ENCODE measurements around the gene SLC2A6. TPM values are rescaled to one million over a fixed set of nuclear protein-coding genes. Genes with fewer than 3 reads are reported as not detected.

Gene SLC2A6
- total RNA-seq, 2 experiments from 2014 or later = 6.3 to 7.1 TPM

DNA sequence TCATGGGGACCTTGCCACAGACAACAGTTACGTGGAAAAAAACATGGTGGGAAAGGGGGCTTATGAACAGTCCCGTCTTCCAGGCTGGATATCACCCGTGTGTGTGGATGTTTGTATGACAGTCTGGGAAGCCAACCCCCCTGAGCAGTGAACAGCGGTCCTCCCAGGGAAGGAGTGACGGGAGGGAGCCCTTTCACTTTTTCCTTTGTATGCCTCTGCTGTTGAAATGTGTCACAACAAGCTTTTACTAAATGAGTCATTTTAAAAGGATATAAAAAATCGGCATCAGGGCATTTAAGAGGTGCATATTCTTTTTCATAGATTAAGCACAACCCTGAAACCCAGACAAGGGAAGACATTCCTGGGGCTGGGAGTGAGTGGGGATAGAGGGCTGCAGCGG lies 40.8 kb upstream of the SLC2A6 start:
- no peaks in the 10 kb centered on the region for H3K9me3 Mint-ChIP-seq
- POLR2A ChIA-PET = no interaction called here

DNA sequence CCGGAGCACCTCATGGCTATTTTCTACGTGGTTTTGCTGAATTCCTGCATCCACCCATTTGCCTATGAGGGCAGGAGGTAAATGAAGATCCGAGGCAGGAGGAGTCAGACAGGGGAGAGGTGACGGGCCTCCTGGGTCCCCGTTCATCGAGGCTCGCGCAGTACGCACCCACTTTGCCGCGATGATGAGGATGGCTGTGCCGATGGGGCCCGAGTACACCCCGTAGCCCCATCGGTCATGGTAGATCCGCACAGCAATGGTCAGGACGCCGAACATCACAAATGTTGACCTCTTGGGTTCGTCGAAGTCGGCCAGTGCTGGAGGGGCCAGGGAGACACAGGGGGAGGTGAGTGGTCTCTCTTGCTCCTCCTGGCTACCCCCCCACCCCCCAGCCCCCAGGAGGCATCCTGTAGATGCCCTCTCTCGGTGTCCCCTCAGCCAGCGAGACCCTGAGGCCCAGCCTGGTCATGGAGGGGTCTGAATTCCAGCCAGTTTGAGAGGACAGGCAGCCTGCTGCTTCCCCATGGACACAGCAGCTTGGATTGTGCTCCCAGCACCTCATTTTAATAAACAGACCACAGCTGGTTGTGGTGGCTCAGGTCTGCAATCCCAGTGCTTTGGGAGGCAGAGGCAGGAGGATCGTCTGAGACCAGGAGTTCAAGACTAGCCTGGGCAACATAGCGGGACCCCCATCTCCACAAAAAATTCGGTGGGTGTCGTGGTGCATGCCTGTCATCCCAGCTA lies 40.0 kb upstream of the SLC2A6 start:
- POLR2A ChIA-PET = no interaction called here
- ATAC-seq (ENCODE audit: low read depth) (no peak), DNase-seq (no peak)
- no peaks in the 10 kb centered on the region for H3K4me1 Mint-ChIP-seq
- no peaks in the 10 kb centered on the region for H3K9me3 Mint-ChIP-seq
- H3K27ac Mint-ChIP-seq = no peak overlapping the region
- no peaks in the 10 kb centered on the region for H3K36me3 Mint-ChIP-seq
- H3K27me3 Mint-ChIP-seq = no peaks in the 10 kb centered on the region
- no peak overlapping the region for H3K4me3 Mint-ChIP-seq

More for the DNA sequence above, 40.8 kb upstream of the SLC2A6 start:
- ATAC-seq (ENCODE audit: low read depth) = no peak
- no peaks in the 10 kb centered on the region for H3K36me3 Mint-ChIP-seq
- H3K27ac Mint-ChIP-seq = no peak overlapping the region
- no peak for DNase-seq
- no peaks in the 10 kb centered on the region for H3K27me3 Mint-ChIP-seq
- H3K4me3 Mint-ChIP-seq = no peak overlapping the region
- no peaks in the 10 kb centered on the region for H3K4me1 Mint-ChIP-seq

DNA sequence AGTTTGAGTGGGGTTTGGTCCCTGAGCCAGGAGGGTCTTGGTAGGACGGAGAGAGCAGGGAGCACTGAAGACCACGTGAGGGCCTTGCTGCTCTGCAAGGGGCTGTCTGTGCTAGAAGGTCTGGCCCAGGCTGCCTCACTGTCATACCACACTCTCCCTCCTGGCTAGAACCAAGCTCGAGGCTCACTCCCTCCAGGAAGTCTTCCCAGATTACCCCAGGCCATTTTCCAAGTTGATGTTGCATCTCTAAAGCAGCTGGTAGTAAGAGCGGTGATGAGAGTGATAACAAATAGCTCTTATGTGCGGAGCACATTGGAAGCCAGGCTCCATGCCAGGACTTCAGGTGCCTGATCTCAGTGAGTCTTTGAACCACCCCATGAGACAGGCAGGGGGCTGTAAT lies 39.3 kb upstream of the SLC2A6 start:
- H3K4me1 Mint-ChIP-seq = no peaks in the 10 kb centered on the region
- H3K27ac Mint-ChIP-seq = no peak overlapping the region
- H3K36me3 Mint-ChIP-seq = no peaks in the 10 kb centered on the region
- H3K4me3 Mint-ChIP-seq = no peak overlapping the region
- H3K27me3 Mint-ChIP-seq = no peaks in the 10 kb centered on the region
- DNase-seq = no peak
- no peak for ATAC-seq (ENCODE audit: low read depth)
- H3K9me3 Mint-ChIP-seq = no peaks in the 10 kb centered on the region
- POLR2A ChIA-PET = no interaction called here

DNA sequence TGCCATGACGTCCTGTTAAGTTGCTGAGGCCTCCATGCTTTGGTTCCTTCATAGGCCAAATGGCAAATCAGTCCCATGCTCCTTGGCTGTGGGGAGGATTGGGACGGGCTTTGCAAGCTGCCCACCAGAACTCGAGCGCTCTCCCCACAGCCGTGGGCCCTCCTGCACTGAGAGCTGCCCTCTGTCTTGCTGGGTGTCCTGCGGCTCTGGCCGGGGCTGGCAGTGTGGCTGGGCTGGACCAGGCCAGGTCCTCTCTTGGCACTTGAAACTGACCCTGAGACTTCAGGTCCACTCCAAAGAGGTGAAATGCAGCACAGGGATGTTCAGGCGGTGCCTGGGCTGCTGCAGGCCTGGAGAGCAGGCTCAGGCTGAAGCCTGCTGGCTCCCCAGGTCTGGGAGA lies 38.8 kb upstream of the SLC2A6 start:
- Mint-ChIP-seq H3K36me3 (no peaks in the 10 kb centered on the region), H3K4me3 (no peak overlapping the region), H3K9me3 (no peaks in the 10 kb centered on the region), H3K27me3 (no peaks in the 10 kb centered on the region), H3K27ac (no peak overlapping the region), H3K4me1 (no peaks in the 10 kb centered on the region)
- ATAC-seq (ENCODE audit: low read depth) = no peak
- DNase-seq = no peak
- POLR2A ChIA-PET = no interaction called here

DNA sequence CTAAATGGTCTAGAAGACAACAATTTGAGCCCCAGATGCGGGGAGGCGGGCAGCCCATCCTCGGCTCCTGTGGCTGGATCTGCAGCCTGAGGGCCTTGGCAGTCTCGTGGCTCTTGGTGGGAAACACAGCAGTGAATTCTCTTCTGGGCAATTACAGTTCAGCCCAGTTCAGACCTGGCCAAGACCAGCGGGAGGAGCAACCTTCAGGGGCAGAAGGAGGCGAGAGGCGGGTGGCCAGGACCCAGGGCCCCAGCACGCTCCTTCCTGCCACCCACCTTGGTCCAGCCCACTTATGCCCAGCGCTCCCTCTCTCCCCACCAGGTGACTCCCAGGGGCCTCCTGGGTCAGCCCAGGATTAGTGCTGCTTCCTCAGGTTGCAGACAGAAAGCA lies 38.1 kb upstream of the SLC2A6 start:
- Mint-ChIP-seq H3K4me1 (no peaks in the 10 kb centered on the region), H3K27ac (no peak overlapping the region), H3K9me3 (no peaks in the 10 kb centered on the region), H3K36me3 (no peaks in the 10 kb centered on the region), H3K27me3 (no peaks in the 10 kb centered on the region), H3K4me3 (no peak overlapping the region)
- no peak for ATAC-seq (ENCODE audit: low read depth)
- no peak for DNase-seq
- POLR2A ChIA-PET = no interaction called here

DNA sequence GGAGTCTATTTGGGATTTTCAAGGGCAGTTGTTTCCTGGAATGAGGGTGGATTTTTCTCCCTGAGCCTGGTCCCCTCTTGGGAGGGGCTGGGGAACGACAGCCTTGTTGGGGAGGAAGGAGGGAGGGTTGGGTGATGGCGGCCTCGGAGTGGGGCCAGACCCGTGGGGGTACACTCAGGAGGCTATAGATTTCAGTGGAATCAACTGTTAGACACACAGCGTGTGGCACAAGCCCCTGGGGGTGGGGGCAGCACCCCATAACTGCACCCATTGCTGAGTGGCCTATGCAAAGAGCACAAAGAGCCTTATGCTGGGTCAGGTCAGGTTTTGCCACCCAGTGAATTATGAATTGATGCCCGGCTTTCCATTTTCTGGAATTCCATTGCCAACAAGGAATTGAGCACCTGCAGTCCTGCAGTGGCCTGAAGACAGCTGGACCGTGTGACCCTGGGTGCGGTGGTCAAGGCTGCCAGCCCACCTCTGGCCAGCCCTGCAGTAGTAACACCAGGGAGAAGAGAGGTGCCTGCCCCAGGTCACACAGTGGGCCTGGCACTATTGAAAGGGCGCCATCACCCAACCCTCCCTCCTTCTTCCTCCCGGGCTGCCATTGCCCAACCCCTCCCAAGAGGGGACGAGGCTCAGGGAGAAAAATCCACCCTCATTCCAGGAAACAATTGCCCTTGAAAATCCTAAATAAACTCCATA lies 37.5 kb upstream of the SLC2A6 start:
- DNase-seq = no peak
- no peak for ATAC-seq (ENCODE audit: low read depth)
- H3K9me3 Mint-ChIP-seq = no peaks in the 10 kb centered on the region
- no peak overlapping the region for H3K27ac Mint-ChIP-seq
- H3K4me3 Mint-ChIP-seq = no peak overlapping the region
- POLR2A ChIA-PET = no interaction called here
- H3K27me3 Mint-ChIP-seq = no peaks in the 10 kb centered on the region
- no peaks in the 10 kb centered on the region for H3K4me1 Mint-ChIP-seq
- no peaks in the 10 kb centered on the region for H3K36me3 Mint-ChIP-seq

GRCh38 chr9:133515615-133516255 lies 36.8 kb upstream of the SLC2A6 start:
- H3K4me1 Mint-ChIP-seq = no peaks in the 10 kb centered on the region
- ATAC-seq (ENCODE audit: low read depth) (no peak), DNase-seq (no peak)
- no peaks in the 10 kb centered on the region for H3K9me3 Mint-ChIP-seq
- no peaks in the 10 kb centered on the region for H3K27me3 Mint-ChIP-seq
- no peak overlapping the region for H3K4me3 Mint-ChIP-seq
- H3K36me3 Mint-ChIP-seq = no peaks in the 10 kb centered on the region
- POLR2A ChIA-PET = no interaction called here
- no peak overlapping the region for H3K27ac Mint-ChIP-seq

- POLR2A ChIA-PET = no interaction called here
- Mint-ChIP-seq H3K27ac (no peak overlapping the region), H3K27me3 (no peaks in the 10 kb centered on the region), H3K36me3 (no peaks in the 10 kb centered on the region), H3K4me1 (no peaks in the 10 kb centered on the region), H3K9me3 (no peaks in the 10 kb centered on the region), H3K4me3 (no peak overlapping the region)
- DNase-seq (no peak), ATAC-seq (ENCODE audit: low read depth) (no peak)
Measured at GRCh38 chr9:133515240-133515610, 36.3 kb upstream of the SLC2A6 start.

- no peak for ATAC-seq (ENCODE audit: low read depth)
- Mint-ChIP-seq H3K4me1 (peaks cover 2% of the 10 kb centered on the region), H3K36me3 (no peaks in the 10 kb centered on the region), H3K27me3 (no peaks in the 10 kb centered on the region), H3K27ac (no peak overlapping the region), H3K4me3 (no peak overlapping the region), H3K9me3 (no peaks in the 10 kb centered on the region)
- POLR2A ChIA-PET = no interaction called here
- no peak for DNase-seq
Measured at GRCh38 chr9:133514460-133515239, 35.8 kb upstream of the SLC2A6 start.

DNA sequence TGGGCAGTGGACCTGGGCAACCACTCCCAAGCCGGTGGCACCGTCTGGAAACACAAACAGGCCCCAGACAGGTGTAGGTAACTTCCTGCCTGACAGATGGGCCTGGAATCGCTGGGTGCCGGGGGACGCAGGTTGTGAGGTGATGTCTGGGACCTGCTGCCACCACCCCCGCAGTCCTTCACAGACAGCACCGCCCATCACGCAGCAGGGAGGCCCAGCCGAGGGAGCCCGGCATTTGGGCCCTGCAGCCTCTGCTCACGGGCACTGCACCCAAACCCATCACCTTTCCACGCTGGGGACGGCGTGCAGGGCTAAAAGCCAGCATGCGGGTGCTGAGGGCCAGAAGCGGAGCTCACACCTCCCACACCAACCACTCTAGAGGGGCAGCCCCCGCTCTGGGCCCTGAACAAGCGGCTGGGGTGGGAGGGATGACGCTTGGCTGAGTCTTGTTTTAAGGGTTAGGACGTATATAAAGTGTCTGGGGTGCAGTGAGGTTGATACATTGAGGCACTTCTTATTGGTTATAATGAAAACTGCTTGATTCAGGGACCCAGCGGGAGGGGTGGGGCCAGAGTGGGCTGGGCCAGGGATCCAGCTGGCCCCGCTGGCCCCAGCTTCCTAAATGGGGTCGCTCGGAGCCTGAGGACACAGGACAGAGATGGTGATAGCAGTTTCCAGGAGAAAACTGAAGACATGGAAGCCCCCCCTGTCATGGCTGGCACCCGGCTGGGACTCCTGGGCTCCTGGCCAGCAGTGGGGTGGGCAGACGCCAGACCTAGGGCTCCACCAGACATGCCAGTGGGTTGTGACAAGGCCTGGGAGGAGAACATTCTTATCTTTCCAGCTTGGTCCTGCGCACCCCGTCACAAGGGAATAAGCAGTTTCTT lies 34.6 kb upstream of the SLC2A6 start:
- no peak for ATAC-seq (ENCODE audit: low read depth)
- Mint-ChIP-seq H3K9me3 (no peaks in the 10 kb centered on the region), H3K4me3 (no peak overlapping the region), H3K4me1 (peaks cover 8% of the 10 kb centered on the region), H3K27ac (no peak overlapping the region), H3K27me3 (no peaks in the 10 kb centered on the region), H3K36me3 (no peaks in the 10 kb centered on the region)
- DNase-seq = no peak
- POLR2A ChIA-PET = no interaction called here

DNA sequence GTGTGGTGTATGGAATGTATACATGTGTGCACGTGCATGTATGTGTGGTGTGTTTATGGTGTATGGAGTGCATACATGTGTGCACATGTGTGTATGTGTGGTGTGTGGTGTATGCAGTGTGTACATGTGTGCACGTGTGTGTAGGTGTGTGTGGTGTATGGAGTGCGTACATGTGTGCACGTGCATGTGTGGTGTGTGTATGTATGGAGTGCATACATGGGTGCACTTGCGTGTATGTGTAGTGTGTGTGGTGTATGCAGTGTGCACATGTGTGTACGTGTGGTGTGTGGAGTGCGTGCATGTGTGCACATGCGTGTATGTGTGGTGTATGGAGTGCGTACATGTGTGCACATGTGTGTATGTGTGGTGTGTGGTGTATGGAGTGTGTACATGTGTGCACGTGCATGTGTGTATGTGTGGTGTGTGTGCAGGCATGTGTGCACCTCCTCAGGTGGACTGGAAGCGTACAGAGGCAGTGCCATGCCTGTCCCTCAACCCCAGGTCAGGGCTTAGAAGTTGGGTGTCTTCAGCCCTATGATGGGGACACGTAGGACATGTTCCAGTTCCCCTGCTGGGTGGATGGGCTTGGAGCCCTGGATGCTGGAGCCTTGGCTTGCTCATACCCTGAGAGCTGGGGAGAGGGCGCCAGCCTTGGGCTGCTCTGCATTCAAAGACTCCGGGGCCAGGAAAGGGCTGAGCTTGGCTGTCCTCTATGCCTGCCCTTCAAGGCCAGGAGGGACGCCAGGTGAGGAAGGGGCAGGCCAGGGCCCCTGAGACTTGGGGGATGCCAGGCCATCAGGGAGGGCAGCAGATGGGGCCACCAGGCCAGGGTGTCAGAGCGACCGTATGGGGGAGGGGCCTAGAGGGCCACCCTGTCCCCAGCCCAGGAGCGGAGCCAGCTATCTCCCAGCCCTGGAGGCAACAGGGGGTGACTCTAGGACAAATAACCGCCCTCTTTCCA lies 33.6 kb upstream of the SLC2A6 start:
- no peak for DNase-seq
- Mint-ChIP-seq H3K4me3 (no peak overlapping the region), H3K36me3 (no peaks in the 10 kb centered on the region), H3K9me3 (no peaks in the 10 kb centered on the region), H3K27ac (no peak overlapping the region), H3K4me1 (peaks cover 8% of the 10 kb centered on the region), H3K27me3 (no peaks in the 10 kb centered on the region)
- no peak for ATAC-seq (ENCODE audit: low read depth)
- POLR2A ChIA-PET = no interaction called here

- no peak for ATAC-seq (ENCODE audit: low read depth)
- DNase-seq = no peak
- no peaks in the 10 kb centered on the region for H3K36me3 Mint-ChIP-seq
- H3K27me3 Mint-ChIP-seq = no peaks in the 10 kb centered on the region
- peaks cover 8% of the 10 kb centered on the region for H3K4me1 Mint-ChIP-seq
- POLR2A ChIA-PET = no interaction called here
- no peaks in the 10 kb centered on the region for H3K9me3 Mint-ChIP-seq
- H3K4me3 Mint-ChIP-seq = no peak overlapping the region
- H3K27ac Mint-ChIP-seq = no peak overlapping the region
Measured at GRCh38 chr9:133511607-133512006, 32.7 kb upstream of the SLC2A6 start.
